Activated CD4-positive, CD25-positive, alpha-beta regulatory T cell (primary cell): ENCODE data around the gene SUCLG2.
"Not testable (repeated sequence)": the region's sequence is repeated elsewhere in the genome, so short reads cannot be mapped to it uniquely, and the experiment has no call there.

Experiments used
- DNase-seq, 4 experiments: peaks; one replicate each; lab custom pipeline; 2025; lab: John Stamatoyannopoulos, UW

The SUCLG2 gene

DNA sequence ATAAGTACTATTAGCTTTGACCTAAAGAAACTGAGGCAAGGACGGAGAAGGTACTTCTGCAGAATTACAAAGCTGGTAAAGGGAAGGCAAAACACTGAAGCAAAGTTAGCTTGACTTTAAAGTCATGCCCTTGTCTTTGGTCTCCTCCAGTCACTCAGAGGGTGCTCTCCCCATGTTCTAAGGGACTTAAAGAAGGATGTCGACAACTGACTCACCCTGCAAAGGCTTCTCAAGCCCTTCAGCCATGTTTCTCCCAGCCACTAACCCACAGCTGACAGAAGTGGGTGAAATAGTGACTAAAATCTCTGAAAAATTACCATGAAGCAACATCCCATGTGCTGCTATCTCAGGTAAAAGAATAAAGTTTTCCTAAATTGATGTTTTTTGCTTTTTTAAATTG, 46.4 kb downstream of the SUCLG2 start:
- DNase-seq: no peak

DNA sequence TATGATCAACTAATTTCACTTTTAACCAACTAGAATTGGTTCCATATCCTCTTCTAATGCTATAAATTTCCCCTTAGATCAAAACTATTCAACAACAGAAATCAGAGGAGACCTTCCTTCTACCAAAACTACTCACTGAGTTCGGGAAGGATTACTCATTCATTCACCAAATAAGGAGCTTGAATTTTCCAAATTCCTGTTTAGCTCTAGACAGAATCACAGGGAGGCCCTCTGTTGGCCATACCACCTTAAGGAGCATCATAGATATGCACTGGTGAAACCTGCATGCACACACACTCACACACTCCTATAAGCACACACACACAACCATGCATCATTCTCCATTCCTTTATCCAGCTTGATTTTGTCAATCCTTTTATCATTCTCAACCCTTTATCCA, 49.0 kb downstream of the SUCLG2 start:
- no peak for DNase-seq

DNA sequence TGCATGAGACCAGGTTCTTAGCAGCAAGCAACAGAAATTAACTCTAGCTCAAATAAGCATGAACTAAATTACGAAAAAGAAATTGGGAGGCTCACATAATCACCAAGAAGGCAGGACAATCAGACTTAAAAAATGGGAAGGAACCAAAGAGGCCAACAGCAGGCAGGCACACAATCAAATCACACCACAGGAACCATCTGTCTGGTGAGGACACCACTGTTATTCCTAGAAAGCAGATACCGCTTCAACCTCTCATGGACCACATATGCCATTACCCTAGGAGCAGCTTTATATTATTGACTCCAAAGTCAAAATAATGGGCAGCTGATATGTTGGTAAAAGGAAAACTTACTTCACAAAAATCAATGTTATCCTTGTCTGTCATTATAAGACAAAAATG, 51.6 kb downstream of the SUCLG2 start:
- no peak for DNase-seq

DNA sequence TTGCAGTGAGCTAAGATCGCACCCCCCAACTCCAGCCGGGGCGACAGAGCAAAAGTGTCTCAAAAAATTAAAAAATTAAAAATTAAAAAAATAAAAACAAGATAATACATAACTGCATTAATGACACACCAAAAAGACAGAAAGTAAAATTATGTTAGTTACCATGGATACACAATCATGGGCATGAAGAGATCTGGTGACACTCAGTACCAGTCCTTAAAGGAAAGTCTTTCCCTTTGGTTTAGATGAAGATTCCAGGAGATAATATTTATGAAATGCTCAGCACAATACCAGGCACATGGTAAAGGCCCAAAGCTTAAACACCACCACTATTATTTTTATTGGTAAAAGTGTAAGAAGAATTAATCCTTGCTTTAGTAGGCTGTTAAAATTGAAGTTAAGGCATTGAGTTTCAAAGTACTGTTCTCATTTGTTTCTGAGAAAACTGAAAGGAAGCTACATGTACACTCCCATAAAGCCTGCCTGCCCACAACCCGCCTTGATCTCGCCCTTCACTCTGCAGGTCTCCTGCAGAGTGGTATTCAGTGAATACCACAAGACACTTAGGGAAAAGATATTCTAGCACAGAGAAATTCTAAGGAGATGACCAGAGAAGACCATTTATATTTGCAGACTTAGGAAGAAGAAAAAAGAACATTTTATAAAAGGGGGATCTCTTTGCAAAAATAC, 52.3 kb downstream of the SUCLG2 start:
- DNase-seq: no peak

DNA sequence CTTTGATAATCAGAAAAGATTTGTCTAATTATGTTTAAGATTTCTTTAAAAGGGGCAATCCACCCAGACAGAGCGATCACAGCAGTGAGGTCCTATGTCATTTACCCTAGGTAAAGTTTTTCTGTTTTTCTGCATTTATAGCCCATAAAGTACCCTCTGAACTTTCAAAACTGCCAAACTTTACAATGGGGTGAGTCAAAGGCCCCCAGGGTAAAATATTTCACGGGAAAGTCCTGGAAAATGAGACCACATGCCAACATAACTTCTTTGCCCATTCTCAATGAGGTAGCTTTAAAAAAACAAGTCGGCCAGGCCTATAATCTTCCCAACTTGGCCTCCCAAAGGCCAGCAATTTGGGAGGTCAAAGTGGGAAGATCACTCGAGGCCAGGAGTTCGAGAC, 53.0 kb downstream of the SUCLG2 start:
- DNase-seq: no peak

DNA sequence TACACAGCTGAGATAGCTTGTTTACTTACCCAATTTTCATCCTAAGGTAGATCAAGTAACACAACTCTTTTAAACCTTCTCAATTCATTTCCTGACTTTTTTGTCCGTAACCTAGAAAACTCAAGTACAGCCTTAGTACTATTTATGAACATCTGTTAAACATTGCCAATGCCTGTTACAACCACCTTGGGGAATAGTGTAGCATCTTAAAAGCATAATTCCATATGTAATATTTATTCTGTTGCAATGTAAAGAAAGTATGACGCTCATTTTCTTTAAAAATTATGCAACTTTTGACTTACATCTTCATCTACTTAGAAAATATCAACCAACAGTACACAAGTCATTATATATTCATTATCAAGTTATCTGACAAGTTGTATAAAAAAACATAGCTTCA, 54.6 kb downstream of the SUCLG2 start:
- no peak for DNase-seq

DNA sequence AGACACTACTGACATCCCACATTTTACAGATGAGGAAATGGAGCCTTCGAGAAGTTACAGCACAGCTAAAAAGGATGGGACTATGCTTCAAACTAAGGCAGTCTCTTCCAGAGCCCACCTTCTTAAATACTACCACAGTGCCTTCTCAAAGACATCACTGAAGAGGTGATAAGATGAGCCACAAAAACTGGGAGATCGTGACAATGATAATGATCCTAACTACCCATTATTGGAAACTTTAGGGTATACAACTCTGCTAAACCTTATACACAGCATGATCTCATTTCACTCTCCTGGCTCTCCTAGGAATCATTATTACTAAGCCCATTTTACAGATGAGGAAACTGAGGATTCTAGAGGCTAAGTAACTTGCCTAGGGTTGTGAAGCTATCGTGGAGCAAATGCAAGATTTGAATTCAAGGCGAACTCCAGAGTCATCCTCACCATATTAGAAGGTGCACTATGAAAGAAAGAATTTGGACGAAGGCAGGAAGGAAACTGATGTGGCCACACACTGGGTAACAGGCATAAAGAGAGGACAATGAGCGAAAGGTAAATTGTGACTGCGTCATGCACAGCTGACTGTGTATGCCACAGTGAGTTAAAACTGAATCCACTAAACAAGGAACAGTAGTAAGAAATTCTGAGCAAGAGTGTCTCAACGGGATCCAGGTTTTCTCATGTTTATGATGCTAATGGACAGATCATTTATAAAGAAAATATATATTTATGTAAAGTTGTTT, 55.4 kb downstream of the SUCLG2 start:
- DNase-seq: no peak

DNA sequence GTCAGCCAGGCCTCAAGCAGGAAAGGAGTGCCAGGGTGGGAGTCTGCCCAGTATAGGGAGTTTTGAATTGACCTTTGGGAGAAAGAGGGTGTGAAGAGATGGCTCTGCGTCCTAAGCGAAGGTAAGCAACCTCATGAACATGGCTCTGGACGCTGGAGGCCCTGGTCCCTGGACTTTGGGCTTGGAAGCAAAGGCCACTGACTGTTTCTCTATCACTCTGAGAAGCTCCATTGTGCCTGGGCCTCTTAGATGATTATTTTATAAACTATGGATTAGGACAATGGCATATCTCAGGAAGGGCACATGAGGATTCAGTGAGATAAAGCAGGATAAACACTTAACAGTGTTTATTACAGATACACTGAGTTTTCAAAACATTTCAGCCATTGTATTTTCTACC, 59.0 kb downstream of the SUCLG2 start:
- no peak for DNase-seq

DNA sequence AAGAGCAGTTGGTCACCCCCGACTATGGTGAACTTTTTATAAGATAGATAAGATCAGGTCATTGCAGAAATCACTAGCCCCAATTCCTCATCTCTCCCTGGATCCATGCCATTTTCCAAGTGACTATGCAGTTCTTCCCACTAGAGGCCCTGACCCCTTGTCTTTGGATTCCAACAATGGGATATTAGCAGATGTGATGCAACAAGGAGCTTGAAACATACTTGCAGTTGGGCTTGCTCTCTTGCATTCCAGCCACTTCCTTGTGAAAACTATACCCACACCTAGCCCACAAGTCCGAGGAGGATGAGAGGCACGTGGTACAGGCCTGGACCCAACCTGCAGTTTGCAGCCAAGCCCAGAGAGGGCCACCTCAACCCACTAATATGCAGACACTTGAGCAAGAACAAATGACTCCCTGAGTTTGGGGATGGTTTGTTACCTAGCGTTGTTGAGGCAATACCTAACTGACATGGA, 60.6 kb downstream of the SUCLG2 start:
- no peak for DNase-seq

DNA sequence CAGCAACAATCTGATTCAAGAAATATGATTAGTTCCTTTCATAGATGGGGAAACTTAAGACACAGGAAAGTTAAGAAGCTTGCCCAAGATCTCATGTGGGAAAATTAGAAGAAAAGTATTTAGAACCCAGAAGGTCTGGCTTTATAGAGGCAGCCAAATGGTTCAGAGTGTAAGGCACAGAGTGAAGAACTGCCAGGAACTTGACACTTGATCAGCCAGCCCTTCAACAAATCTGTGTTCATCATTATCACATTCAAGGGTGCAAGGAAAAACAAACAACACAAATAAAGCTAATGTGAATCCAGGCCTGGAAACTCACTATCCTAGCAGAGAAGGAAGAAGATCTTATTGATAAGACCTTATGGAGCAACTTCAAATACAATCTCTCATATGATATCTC, 62.4 kb downstream of the SUCLG2 start:
- DNase-seq: no peak

DNA sequence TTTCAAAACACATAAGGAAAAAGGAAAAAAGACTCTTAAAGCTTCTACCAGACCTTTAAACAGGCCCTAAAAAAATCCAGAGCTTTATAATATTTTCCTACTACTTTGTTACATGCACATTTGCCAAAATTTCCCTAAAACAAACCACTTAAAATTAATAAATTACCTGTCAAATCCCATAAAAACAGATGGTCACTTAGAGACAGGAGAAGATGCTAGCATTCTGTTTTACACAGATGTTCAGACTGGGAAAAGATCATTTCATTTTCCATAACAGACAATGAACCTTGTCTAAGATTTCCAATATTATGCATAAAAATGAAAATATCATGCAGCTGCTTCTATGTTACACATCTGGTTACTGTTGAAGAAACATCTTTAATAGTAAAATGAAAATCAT, 66.6 kb downstream of the SUCLG2 start:
- DNase-seq: no peak

DNA sequence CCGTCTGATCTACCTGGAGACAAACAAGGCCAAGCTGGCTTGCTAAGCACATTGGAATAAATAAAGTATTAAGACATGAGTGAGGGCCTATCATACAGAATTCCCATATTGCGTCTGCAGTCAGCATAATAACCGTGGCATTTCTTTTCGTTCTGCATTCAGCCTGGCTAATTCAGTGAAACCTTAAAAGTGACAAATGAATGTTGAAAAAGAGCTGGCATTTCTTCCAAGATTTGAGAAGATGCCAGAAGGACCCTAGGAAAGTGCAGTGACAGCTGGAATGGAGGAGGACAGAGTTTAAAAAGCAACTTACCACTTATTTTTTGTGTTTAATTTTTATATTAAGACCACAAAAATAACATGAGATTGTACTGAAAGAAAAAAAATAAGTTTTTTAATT, 67.1 kb downstream of the SUCLG2 start:
- no peak for DNase-seq

DNA sequence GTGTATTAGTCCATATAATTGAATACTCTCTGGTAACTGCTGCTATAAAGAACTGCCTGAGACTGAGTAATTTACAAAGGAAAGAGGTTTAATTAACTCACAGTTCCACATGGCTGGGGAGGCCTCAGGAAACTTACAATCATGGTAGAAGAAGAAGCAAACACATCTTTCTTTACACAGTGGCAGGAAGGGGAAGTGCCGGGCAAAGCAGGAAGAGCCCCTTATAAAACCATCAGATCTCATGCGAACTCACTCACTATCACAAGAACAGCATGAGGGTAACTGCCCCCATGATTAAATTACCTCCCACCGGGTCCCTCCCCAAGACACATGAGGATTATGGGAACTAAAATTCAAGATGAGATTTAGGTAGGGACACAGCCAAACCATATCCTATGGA, 69.8 kb downstream of the SUCLG2 start:
- not testable (repeated sequence) for DNase-seq

DNA sequence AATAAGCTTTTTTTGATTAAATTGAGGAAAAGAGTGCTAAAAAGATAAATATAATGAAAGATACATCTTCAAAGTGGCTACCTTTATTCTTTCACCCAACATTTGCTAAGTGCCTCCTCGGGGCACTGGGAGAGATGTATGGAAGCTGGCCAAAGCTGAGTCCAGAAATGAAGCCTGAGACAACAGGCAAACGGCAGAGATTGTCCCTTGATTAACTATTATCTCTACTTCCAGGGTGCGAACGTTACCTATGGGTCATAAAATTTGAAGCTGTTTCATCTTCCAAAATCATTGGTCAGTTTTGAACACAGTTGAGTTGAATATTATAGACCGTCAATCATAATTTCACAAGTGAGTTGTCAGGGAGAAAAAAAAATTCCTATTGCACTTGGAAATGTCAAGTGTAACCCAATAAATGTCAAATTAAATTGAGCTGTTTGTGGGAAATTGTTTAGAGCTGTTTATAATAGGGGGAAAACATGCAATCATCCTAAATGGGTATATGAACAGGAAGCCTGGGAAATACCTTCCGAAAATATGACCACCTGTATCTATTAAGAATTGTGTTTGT, 73.9 kb downstream of the SUCLG2 start:
- no peak for DNase-seq

DNA sequence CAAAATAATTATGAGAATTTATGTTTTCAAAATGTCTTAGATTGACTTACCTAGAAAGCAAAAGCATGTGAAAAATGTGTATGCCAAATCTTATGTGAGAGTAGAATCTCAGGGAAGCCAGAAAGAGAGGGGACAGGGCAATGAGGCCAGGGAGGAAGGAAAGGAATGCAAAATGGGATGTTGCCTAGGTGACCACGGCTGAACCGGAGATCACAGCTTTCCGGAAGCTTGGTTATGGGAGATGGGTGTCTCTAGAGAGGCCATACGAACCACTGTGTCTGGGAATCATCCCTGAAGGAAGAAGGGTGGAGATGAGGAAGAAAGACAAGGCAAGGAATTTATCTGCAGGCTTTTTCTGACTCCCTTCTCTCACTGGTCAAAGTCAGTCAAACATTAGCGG, 76.0 kb downstream of the SUCLG2 start:
- DNase-seq: no peak

DNA sequence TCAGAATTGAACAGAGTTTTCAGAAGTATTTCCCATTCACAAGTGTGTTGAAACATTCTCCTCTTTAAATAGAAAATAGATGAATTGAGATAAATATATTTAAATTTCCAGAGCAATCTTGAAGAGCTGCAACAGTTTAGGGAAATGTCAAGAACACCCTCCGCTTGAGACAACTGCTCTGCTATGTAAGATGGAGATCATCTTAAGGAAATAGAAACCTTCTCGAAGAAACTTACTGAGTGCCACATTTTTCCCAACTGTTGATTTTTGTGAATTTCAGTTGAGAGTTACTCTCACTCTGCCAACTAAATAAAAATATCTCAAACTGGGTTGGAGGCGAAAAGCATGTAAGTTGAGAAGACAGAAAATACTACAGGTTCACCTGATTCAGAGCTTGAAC, 78.0 kb downstream of the SUCLG2 start:
- no peak for DNase-seq

DNA sequence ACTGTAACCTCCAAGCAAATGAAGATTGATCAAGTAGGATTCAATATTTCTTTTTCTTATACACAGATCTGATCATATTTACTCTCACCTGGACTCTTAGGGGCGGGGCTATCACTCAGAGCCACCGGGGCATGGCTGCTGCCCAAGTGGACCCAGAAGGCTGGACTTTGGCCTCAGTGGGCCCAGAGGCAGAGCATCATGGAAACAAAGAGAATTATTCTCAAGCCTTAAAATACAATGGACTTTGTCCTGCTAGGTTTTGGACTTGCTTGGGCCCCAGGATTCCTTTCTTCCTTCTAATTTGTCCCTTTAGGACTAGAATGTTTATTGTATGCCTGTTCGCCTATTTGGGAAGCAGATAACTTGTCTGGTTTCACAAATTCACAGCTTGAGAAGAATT, 85.1 kb downstream of the SUCLG2 start:
- DNase-seq: no peak

DNA sequence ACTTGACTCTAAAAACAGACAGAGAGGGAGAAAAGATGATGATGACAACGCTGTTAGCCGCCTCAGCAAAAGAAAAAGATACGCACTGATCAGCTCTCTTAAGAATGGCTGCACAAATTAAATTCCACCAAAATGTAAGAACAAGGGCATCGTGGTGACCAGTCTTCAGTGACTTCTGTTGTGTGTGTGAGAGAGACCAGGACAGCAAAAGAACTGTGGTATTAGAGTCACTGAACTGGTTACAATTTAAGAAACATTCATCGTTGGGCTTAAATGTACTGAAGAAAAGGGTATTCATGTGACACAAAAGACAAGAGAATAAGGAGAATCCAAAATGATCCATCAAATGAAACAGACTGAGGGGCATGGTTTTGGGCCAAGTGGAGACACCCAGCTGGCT, 86.5 kb downstream of the SUCLG2 start:
- no peak for DNase-seq

DNA sequence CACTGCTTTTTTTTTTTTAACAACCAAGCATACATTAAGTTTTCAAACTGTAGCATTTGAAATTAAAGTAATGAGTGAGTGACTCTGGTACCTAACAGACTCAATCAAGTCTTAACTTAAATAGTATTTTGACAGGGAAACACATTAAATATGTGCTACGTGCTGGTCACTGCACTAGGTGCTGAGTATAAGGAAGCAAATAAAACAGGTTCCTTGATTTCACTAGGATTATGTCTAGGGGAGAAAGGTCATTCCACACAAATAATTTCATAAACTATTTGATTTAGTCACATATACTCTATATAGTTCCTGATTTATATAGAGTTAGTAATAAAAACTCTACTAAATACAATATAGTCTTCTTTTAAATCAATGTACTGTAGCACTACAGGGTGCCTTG, 89.4 kb downstream of the SUCLG2 start:
- DNase-seq: no peak

DNA sequence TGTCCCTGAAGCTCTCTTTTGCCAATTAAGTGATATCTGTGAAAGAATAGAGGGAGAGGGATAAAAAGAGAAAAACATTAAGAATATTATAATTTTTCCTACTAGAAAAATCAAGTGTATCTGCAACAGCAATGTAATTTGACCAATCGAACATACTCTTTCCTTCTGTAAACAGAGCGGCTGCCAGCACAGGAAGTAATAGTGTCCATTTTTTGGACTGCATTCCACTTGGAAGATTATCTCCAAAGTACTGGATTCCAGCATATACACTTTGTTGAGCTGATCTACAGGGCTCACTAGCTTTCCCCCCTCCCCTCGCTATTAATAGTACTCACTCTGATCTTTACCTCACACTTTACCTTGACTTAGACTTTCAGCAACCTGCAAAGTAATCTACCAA, 90.4 kb downstream of the SUCLG2 start:
- DNase-seq: no peak

DNA sequence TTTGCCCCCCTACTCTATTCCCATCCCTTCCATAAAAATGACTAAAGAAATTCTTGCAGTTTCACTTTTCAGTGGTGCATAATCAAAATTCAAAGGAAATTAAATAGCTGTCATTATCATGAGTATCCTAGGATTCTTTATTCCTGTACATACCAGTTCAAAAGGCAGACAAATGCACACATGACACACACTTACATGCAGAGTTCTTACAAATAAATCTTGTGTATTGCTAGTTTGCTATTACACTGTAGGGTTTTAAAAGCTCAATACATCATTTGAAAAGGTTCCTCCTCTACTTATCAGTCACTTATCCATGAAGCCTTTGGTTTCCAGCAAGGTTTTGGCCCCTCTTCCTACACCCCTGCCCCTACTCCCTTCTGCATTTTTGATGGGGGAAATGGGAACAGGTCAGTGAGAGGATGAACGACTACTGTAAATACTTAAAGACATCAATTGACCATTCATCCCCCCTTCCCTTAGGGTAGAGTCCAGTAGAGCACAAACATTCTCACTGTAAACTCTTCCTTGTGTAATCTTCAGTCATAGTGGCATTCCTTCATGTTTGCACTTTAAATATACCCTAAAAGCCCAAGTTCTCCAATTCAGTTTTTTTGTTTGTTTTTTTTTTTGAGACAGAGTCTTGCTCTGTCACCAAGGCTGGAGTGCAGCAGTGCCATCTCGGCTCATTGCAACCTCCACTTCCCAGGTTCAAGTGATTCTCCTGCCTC, 92.6 kb downstream of the SUCLG2 start:
- DNase-seq: no peak

DNA sequence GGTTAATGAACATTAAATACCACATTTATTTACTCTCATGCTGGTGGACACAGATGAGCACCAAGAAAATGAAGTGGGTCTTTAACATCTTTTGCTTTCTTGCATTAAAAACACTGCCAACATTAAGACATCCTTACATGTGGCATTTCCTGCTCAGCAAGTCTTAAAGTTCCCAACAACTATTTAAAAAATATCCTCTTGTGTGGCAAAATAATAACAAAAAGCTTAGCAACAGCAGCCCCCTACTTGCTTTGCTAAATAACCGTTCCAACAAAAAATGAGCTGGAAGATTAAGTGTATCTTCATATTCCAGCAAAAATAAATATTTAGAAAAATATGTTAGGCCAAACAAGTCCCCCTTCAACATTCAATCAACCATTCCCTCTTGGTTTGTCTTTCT, 93.1 kb downstream of the SUCLG2 start:
- no peak for DNase-seq
